Measurements from ENCODE around the gene MPPED1.

MPPED1 gene

DNA sequence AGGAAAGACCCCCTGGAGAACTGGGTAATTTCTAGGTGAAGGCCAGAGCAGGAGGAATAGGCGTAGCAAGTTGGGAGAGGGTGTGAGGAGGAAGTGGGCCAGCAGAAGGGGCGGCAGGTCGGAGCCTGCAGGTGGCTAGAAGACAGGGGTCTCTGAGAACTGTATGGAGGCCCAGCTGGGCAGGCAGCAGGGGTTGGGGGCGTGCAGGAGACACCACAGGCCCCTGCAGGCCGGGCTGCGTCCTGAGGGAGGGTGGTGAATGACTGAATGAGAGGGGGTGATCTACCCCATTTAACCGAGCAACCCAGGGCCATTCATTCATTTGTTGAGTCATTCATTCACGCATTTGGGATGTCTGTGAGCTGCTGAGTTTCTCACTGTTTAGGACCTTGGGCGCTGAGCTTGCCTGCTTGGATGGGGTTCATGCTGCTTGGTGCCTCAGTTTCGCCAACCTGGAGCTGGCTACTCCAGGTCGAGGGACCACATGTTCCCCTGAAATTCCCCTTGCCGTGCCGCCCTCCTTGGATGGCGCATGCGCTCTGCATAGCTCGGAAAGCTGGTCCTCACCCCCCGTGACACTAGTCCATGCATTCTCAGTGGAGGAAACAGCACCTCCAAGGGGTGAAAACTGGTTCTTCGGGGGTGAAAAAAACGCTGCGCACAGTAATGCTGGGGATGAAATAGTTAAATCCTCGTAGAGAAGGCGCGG is 15.6 kb downstream of the MPPED1 start:
- Histone ChIP-seq H3K4me3 (ENCODE audit: low read depth in 1 of 5, low read length in 5 of 5) (no peak overlapping the region), H3K36me3 (ENCODE audit: control insufficient read depth in 5 of 5, insufficient read depth in 5 of 5, low read length in 5 of 5) (no peaks in the 10 kb centered on the region)

DNA sequence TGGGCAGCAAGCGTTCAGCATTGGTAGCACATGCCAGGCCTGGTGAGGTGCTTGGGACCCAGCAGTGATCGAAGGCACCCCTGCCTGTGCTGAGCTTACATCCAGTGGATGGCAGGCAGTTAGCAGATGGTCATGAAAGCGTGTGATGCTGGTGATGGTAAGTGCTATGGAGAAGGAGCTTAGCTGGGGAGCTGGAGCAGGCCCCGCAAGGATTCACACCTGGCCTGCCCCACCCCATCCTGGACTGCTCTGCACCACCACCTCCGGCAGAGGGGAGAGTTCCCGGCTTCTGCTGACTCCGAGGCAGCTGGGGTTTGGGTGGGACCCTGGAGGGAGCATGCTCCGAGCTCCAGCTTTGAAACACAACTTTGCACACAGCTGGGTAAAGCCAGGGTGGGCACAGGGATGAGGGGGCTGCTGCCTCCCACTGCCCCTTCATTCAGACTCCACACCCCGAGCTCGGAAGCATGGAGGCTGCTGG is 16.2 kb downstream of the MPPED1 start:
- Histone ChIP-seq H3K27me3 (ENCODE audit: control insufficient read depth in 5 of 5, insufficient read depth in 4 of 5, low read length in 5 of 5) (peaks cover 40 to 73% (median 44%) of the 10 kb centered on the region in 5 donors), H3K4me3 (ENCODE audit: low read depth in 1 of 5, low read length in 5 of 5) (no peak overlapping the region), H3K36me3 (ENCODE audit: control insufficient read depth in 5 of 5, insufficient read depth in 5 of 5, low read length in 5 of 5) (no peaks in the 10 kb centered on the region), H3K4me1 (ENCODE audit: control insufficient read depth in 5 of 5, insufficient read depth in 5 of 5, low read length in 5 of 5) (no peaks in the 10 kb centered on the region), H3K9me3 (ENCODE audit: control insufficient read depth in 5 of 5, low read length in 5 of 5) (no peaks in the 10 kb centered on the region), H3K27ac (ENCODE audit: low read depth, low read length) (no peak overlapping the region), H3K9ac (ENCODE audit: low read length in 5 of 5) (no peak overlapping the region)

More for the DNA sequence above, 15.6 kb downstream of the MPPED1 start:
- Histone ChIP-seq H3K9ac (ENCODE audit: low read length in 5 of 5) (no peak overlapping the region), H3K27me3 (ENCODE audit: control insufficient read depth in 5 of 5, insufficient read depth in 4 of 5, low read length in 5 of 5) (peaks cover 42 to 71% (median 44%) of the 10 kb centered on the region in 5 donors), H3K4me1 (ENCODE audit: control insufficient read depth in 5 of 5, insufficient read depth in 5 of 5, low read length in 5 of 5) (no peaks in the 10 kb centered on the region), H3K27ac (ENCODE audit: low read depth, low read length) (no peak overlapping the region), H3K9me3 (ENCODE audit: control insufficient read depth in 5 of 5, low read length in 5 of 5) (no peaks in the 10 kb centered on the region)

DNA sequence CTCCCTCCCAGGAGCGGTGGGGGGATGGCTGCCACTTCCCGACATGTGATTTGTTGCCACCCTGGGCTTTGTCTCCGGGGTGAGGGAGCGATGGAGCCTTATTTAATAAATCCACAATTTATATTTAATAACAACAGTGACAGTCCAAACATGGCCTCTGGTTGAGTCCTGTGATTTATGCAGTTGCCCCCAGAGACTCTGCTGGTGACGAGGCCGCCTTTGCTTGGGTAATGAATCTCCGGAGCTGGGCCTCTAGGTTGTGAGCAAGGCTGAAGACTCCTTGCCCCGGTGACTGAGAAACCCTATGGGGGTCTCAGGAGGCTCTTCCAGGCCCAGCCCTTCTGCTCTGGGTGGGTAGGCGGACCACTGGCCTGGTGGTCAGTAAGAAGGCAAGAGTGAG is 16.7 kb downstream of the MPPED1 start:
- Histone ChIP-seq H3K9ac (ENCODE audit: low read length in 5 of 5) (no peak overlapping the region), H3K27me3 (ENCODE audit: control insufficient read depth in 5 of 5, insufficient read depth in 4 of 5, low read length in 5 of 5) (peaks cover 40 to 76% (median 44%) of the 10 kb centered on the region in 5 donors), H3K36me3 (ENCODE audit: control insufficient read depth in 5 of 5, insufficient read depth in 5 of 5, low read length in 5 of 5) (no peaks in the 10 kb centered on the region)

DNA sequence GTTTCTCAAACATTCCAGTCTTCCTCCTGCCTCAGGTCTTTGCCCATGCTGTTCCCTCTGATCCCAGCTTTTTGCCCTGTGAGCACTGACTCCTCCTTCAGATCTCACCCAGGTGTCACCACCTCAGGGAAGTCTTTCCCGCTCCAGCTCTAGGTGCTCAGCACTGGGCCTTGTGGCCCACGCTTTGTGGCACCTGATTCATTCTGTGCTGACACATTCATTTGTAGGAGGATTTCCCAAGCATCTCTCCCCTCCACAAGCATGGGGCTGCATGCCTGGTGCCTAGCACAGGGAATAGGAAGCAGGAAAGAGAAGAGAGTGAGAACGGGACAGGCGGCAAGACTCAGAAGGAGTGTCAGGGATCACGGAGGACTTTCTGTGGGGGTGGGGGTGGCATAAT is 17.6 kb downstream of the MPPED1 start:
- no peak overlapping the region for H3K9ac ChIP-seq (ENCODE audit: low read length in 5 of 5)
- H3K4me3 ChIP-seq (ENCODE audit: low read depth in 1 of 5, low read length in 5 of 5), result no peak overlapping the region
- peaks cover 42 to 74% (median 44%) of the 10 kb centered on the region in 5 donors for H3K27me3 ChIP-seq (ENCODE audit: control insufficient read depth in 5 of 5, insufficient read depth in 4 of 5, low read length in 5 of 5)
- no peaks in the 10 kb centered on the region for H3K4me1 ChIP-seq (ENCODE audit: control insufficient read depth in 5 of 5, insufficient read depth in 5 of 5, low read length in 5 of 5)
- H3K9me3 ChIP-seq (ENCODE audit: control insufficient read depth in 5 of 5, low read length in 5 of 5), result no peaks in the 10 kb centered on the region
- H3K36me3 ChIP-seq (ENCODE audit: control insufficient read depth in 5 of 5, insufficient read depth in 5 of 5, low read length in 5 of 5), result no peaks in the 10 kb centered on the region
- no peak overlapping the region for H3K27ac ChIP-seq (ENCODE audit: low read depth, low read length)

More for the DNA sequence above, 16.7 kb downstream of the MPPED1 start:
- H3K4me1 ChIP-seq (ENCODE audit: control insufficient read depth in 5 of 5, insufficient read depth in 5 of 5, low read length in 5 of 5), result no peaks in the 10 kb centered on the region
- no peaks in the 10 kb centered on the region for H3K9me3 ChIP-seq (ENCODE audit: control insufficient read depth in 5 of 5, low read length in 5 of 5)
- H3K27ac ChIP-seq (ENCODE audit: low read depth, low read length), result no peak overlapping the region
- no peak overlapping the region for H3K4me3 ChIP-seq (ENCODE audit: low read depth in 1 of 5, low read length in 5 of 5)

DNA sequence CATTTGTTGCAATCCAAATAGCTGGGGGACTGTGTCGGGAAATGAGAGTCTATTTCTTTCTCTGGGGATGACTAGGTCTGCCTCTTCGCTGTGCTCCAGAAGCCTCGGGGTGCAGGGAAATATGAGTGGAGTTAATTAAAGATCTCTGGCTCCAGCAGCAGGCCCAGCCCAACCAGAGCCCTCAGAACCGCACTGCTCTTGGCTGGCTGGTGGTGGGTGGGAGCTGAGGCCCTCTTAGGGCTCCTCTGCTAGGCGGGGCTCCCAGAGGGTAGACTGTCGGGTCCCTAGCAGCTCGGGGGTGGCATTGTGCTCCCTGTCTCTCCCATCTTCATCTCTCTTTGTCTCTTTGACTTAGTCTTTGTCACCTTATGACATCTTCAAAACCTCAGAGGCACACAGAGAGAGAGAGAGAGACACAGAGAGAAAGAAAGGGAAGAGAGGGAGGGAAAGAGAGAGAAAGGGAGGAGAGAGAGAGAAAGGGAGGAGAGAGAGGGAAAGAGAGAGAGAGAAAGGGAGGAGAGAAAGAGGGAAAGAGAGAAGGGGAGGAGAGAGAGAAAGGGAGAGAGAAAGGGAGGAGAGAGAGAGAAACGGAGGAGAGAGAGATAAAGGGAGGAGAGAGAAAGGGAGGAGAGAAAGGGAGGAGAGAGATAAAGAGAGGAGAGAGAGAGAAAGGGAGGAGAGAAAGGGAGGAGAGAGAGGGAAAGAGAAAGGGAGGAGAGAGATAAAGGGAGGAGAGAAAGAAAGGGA is 20.2 kb downstream of the MPPED1 start:
- Histone ChIP-seq H3K36me3 (ENCODE audit: control insufficient read depth in 5 of 5, insufficient read depth in 5 of 5, low read length in 5 of 5) (no peaks in the 10 kb centered on the region), H3K4me1 (ENCODE audit: control insufficient read depth in 5 of 5, insufficient read depth in 5 of 5, low read length in 5 of 5) (no peaks in the 10 kb centered on the region), H3K4me3 (ENCODE audit: low read depth in 1 of 5, low read length in 5 of 5) (no peak overlapping the region), H3K9ac (ENCODE audit: low read length in 5 of 5) (no peak overlapping the region), H3K9me3 (ENCODE audit: control insufficient read depth in 5 of 5, low read length in 5 of 5) (no peaks in the 10 kb centered on the region), H3K27ac (ENCODE audit: low read depth, low read length) (no peak overlapping the region), H3K27me3 (ENCODE audit: control insufficient read depth in 5 of 5, insufficient read depth in 4 of 5, low read length in 5 of 5) (peaks cover 41 to 65% (median 42%) of the 10 kb centered on the region in 5 donors)

DNA sequence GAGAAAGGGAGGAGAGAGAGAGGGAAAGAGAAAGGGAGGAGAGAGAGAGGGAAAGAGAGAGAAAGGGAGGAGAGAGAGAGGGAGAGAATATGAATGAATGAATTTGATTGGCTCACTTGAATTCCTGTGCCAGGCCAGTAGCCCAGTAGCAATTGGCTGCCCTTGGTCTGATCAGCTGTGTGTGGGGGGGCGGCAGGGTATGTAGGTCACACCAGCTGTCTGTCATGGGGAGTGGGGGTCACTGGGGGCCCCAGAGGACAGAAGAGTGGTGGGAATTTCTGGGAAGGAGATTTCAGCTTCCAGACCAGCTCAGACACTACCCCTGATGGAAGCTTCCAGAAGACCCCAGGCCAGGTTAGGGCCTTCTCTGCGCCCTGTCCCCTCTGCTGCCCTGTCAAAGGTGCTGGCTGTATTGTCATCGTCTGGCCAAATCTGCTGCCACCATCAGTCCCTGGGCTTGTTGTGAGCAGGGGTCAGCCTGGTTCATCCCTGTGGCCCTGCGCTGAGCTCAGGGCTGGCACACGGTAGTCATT is 21.1 kb downstream of the MPPED1 start:
- H3K36me3 ChIP-seq (ENCODE audit: control insufficient read depth in 5 of 5, insufficient read depth in 5 of 5, low read length in 5 of 5), result no peaks in the 10 kb centered on the region
- peaks cover 38 to 60% (median 40%) of the 10 kb centered on the region in 5 donors for H3K27me3 ChIP-seq (ENCODE audit: control insufficient read depth in 5 of 5, insufficient read depth in 4 of 5, low read length in 5 of 5)
- no peaks in the 10 kb centered on the region for H3K9me3 ChIP-seq (ENCODE audit: control insufficient read depth in 5 of 5, low read length in 5 of 5)
- no peaks in the 10 kb centered on the region for H3K4me1 ChIP-seq (ENCODE audit: control insufficient read depth in 5 of 5, insufficient read depth in 5 of 5, low read length in 5 of 5)
- no peak overlapping the region for H3K9ac ChIP-seq (ENCODE audit: low read length in 5 of 5)
- H3K4me3 ChIP-seq (ENCODE audit: low read depth in 1 of 5, low read length in 5 of 5), result no peak overlapping the region
- H3K27ac ChIP-seq (ENCODE audit: low read depth, low read length), result no peak overlapping the region

DNA sequence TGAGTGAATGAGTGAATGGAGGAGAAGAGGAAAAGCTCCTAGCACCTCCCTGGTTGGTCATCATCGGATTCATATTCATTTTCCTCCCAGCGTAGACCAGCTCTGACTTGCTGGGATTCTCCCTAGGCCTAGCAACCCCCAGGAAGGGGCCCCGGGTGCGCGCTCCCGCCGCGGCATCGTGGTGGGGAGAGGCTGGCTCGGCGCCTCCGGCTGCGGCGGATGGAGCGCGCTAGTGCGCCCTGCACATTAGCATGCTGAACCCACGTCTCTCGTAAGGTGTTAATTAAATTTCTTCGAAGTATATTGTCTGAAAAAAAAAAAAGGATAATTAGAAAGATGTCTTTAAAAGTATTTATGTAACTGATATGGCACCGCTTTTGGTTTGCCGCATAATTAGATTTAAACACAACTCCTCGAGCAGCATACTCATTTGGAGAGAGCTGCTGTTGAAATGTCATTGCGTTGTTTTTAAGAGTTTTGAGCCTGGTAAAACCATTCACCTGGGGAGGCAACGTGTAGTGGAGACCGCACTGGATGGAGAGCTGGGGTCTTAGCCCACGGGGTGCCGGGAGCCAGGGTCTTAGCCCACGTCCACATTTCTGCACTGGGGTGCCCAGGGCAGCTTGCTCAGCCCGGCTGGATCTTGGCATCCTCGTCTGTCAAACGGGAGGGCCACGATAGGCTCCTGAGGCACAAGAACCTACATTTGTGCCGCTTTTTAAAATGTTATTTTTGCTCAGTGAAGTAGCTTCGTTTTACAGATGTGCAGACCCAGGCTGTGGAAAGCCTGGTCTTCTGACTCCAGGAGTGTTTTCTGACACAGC is 21.8 kb downstream of the MPPED1 start:
- no peaks in the 10 kb centered on the region for H3K36me3 ChIP-seq (ENCODE audit: control insufficient read depth in 5 of 5, insufficient read depth in 5 of 5, low read length in 5 of 5)
- no peak overlapping the region for H3K9ac ChIP-seq (ENCODE audit: low read length in 5 of 5)
- H3K27ac ChIP-seq (ENCODE audit: low read depth, low read length), result no peak overlapping the region
- H3K4me1 ChIP-seq (ENCODE audit: control insufficient read depth in 5 of 5, insufficient read depth in 5 of 5, low read length in 5 of 5), result no peaks in the 10 kb centered on the region
- no peaks in the 10 kb centered on the region for H3K9me3 ChIP-seq (ENCODE audit: control insufficient read depth in 5 of 5, low read length in 5 of 5)
- H3K4me3 ChIP-seq (ENCODE audit: low read depth in 1 of 5, low read length in 5 of 5), result no peak overlapping the region
- peaks cover 31 to 53% (median 38%) of the 10 kb centered on the region in 5 donors for H3K27me3 ChIP-seq (ENCODE audit: control insufficient read depth in 5 of 5, insufficient read depth in 4 of 5, low read length in 5 of 5)

DNA sequence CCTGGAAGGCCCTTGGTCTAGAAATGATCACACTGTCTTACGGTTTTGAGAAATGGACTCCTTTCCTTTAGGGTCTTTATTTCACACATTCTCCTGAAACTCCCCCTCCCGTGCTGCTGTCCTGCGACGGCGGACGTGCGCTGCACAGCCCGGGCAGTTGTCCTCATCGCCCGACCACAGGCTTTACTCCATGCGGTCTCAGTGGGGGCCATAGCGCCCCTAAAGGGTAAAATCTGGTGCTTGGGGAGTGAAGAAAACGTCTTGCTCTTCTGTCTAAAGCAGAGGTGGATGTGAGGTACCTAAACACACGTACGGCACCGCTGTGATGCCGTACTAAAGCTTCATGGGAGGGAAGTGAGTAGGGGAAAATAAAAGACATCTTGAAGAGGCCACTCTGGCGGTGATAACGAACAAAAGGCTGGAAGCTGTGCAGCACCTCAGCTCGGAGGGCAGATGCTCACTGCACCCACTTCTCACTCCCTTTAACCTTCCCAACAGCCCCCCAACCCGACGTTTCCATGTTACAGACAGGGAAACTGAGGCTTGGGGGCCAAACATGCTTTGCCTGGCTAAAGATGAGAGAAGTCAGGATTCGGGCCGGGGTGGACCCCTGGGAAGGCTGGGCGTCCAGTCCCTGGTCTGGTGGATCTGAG is 22.6 kb downstream of the MPPED1 start:
- H3K9me3 ChIP-seq (ENCODE audit: control insufficient read depth in 5 of 5, low read length in 5 of 5), result no peaks in the 10 kb centered on the region
- no peak overlapping the region for H3K9ac ChIP-seq (ENCODE audit: low read length in 5 of 5)
- H3K4me3 ChIP-seq (ENCODE audit: low read depth in 1 of 5, low read length in 5 of 5), result no peak overlapping the region
- H3K36me3 ChIP-seq (ENCODE audit: control insufficient read depth in 5 of 5, insufficient read depth in 5 of 5, low read length in 5 of 5), result no peaks in the 10 kb centered on the region
- no peaks in the 10 kb centered on the region for H3K4me1 ChIP-seq (ENCODE audit: control insufficient read depth in 5 of 5, insufficient read depth in 5 of 5, low read length in 5 of 5)
- H3K27me3 ChIP-seq (ENCODE audit: control insufficient read depth in 5 of 5, insufficient read depth in 4 of 5, low read length in 5 of 5), result peaks cover 24 to 47% (median 35%) of the 10 kb centered on the region in 5 donors
- H3K27ac ChIP-seq (ENCODE audit: low read depth, low read length), result no peak overlapping the region

DNA sequence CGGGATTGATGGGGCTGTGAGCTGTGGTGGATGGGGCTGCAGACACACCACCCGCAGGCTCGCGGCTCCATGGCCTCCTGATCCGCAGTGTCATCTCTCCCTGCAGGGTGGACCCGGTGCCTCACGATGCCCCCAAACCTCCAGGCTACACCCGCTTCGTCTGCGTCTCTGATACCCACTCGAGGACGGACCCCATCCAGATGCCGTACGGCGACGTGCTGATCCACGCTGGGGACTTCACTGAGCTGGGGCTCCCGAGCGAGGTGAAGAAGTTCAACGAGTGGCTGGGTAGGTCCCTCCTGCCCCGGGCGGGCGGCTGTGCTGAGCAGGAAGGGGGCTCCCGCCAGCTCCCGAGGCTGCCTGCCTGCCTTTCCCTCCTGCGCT is 23.1 kb downstream of the MPPED1 start:
- Histone ChIP-seq H3K27ac (ENCODE audit: low read depth, low read length) (no peak overlapping the region), H3K4me3 (ENCODE audit: low read depth in 1 of 5, low read length in 5 of 5) (no peak overlapping the region), H3K9ac (ENCODE audit: low read length in 5 of 5) (no peak overlapping the region), H3K9me3 (ENCODE audit: control insufficient read depth in 5 of 5, low read length in 5 of 5) (no peaks in the 10 kb centered on the region), H3K27me3 (ENCODE audit: control insufficient read depth in 5 of 5, insufficient read depth in 4 of 5, low read length in 5 of 5) (peaks cover 19 to 42% (median 33%) of the 10 kb centered on the region in 5 donors), H3K36me3 (ENCODE audit: control insufficient read depth in 5 of 5, insufficient read depth in 5 of 5, low read length in 5 of 5) (no peaks in the 10 kb centered on the region), H3K4me1 (ENCODE audit: control insufficient read depth in 5 of 5, insufficient read depth in 5 of 5, low read length in 5 of 5) (no peaks in the 10 kb centered on the region)

All from subcutaneous abdominal adipose tissue (tissue), 5 donors.